Hepatocyte (in vitro differentiated cells): ENCODE data around the gene DNAH6.

Experiments used
- EZH2 ChIP-seq: fragments of 200-600 bp; sonication (generic); IDR thresholded peaks from 2 replicates; pipeline ENCODE4 v1.6.1; 2016; ENCODE audit warnings: antibody characterized with exemption, mild to moderate bottlenecking, borderline replicate concordance
- EZH2phosphoT487 ChIP-seq: fragments of 200-600 bp; sonication (generic); IDR thresholded peaks from one replicate; pipeline ENCODE4 v1.6.1; 2018; ENCODE audit warnings: antibody characterized with exemption, mild to moderate bottlenecking, low read depth, moderate library complexity; ENCODE audit not compliant: unreplicated experiment, severe bottlenecking
- TF ChIP-seq, protein P1 (sequence below): fragments of 200-600 bp; sonication (generic); IDR thresholded peaks from 2 replicates; pipeline ENCODE4 v1.5.1; 2016; ENCODE audit warnings: antibody characterized with exemption, mild to moderate bottlenecking; ENCODE audit not compliant: poor library complexity

DNA sequence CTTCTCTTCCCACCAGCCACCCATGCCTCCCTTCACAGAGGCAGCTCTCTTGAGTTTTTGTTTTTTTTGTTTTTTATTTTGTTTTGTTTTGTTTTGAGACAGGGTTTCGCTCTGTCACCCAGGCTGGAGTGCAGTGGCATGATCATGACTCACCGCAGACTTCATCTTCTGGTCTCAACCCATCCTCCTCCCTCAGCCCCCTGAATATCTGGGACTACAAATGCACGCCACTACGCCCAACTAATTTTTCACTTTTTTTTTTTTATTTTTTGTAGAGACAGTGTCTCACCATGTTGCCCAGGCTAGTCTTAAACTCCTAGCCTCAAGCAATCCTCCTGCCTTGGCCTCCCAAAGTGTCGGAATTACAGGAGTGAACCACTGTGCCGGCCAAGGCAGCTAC, 203.1 kb downstream of the DNAH6 start:
- TF ChIP-seq, protein P1, sequence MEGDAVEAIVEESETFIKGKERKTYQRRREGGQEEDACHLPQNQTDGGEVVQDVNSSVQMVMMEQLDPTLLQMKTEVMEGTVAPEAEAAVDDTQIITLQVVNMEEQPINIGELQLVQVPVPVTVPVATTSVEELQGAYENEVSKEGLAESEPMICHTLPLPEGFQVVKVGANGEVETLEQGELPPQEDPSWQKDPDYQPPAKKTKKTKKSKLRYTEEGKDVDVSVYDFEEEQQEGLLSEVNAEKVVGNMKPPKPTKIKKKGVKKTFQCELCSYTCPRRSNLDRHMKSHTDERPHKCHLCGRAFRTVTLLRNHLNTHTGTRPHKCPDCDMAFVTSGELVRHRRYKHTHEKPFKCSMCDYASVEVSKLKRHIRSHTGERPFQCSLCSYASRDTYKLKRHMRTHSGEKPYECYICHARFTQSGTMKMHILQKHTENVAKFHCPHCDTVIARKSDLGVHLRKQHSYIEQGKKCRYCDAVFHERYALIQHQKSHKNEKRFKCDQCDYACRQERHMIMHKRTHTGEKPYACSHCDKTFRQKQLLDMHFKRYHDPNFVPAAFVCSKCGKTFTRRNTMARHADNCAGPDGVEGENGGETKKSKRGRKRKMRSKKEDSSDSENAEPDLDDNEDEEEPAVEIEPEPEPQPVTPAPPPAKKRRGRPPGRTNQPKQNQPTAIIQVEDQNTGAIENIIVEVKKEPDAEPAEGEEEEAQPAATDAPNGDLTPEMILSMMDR, result no peak
- TF ChIP-seq EZH2 (no peak), EZH2phosphoT487 (no peak)
